Measurements from ENCODE around the gene NUDT4. TPM values are rescaled to one million over a fixed set of nuclear protein-coding genes. Genes with fewer than 3 reads are reported as not detected.

Gene NUDT4
- polyA plus RNA-seq, 1 of the 3 experiments (the other 2 are of a cell fraction) = 19.8 TPM

DNA sequence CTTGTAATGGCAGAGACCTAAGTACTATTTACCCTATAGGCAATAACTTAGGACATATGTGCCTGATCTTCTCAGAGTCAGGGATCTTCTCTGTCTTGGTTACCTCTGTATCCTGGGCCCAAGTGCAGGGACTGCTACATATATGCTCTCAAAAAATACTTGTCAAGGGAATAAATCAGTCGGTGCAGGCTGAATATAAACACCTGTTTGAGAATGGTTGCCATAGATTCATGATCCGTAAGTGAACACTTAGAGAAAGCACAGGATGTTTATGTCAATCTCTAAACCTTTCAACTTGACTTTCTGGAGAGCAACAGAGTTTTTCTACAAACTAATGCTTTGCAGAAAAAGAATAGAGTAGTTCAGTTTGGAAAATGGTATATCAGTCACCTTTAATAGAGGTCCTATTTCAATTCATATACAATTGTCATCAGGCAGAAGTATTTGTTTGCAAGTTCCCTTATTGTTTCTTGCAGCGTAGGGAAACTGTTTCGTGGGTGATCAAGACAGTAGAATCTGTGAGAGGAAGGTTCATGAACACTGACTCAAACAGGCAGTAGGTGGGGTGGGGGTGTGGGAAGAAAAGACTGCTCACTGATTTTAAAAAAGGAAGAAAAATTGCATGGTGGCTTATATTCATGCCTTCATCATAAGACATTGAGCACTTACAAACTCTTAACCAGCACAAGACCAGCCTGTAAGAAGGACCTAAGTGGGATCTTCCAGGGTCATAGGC is 70.0 kb downstream of the NUDT4 start:
- H3K4me3 ChIP-seq (ENCODE audit: low read depth in 2 of 2, low read length in 1 of 2) = no peak overlapping the region
- no peak overlapping the region for H3K4me2 ChIP-seq
- no peaks in the 10 kb centered on the region for H4K20me1 ChIP-seq (ENCODE audit: insufficient read depth)
- H3K9me2 ChIP-seq = no peaks in the 10 kb centered on the region
- no peak for TF ChIP-seq TEAD4 (IDR thresholded peaks at IDR 0.05; ENCODE audit: borderline replicate concordance, insufficient read depth)
- TF ChIP-seq SIN3A (IDR thresholded peaks at IDR 0.05; ENCODE audit: borderline replicate concordance, low read depth, low read length) = no peak
- TF ChIP-seq, protein P1, sequence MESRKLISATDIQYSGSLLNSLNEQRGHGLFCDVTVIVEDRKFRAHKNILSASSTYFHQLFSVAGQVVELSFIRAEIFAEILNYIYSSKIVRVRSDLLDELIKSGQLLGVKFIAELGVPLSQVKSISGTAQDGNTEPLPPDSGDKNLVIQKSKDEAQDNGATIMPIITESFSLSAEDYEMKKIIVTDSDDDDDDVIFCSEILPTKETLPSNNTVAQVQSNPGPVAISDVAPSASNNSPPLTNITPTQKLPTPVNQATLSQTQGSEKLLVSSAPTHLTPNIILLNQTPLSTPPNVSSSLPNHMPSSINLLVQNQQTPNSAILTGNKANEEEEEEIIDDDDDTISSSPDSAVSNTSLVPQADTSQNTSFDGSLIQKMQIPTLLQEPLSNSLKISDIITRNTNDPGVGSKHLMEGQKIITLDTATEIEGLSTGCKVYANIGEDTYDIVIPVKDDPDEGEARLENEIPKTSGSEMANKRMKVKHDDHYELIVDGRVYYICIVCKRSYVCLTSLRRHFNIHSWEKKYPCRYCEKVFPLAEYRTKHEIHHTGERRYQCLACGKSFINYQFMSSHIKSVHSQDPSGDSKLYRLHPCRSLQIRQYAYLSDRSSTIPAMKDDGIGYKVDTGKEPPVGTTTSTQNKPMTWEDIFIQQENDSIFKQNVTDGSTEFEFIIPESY (IDR thresholded peaks at IDR 0.05; ENCODE audit: borderline replicate concordance, low read depth) = no peak
- TF ChIP-seq ELF1 (IDR thresholded peaks at IDR 0.05) = no peak
- no peak for TF ChIP-seq MXI1 (IDR thresholded peaks at IDR 0.05; ENCODE audit: low read depth, low read length)
- H3K79me2 ChIP-seq (ENCODE audit: insufficient read depth) = no peaks in the 10 kb centered on the region
- ChIA-PET POLR2A (no interaction called here), CTCF (interaction anchor here (1.0 kb wide), 1 partner anchor 654 kb away, joined by 3 read pairs; no protein-coding TSS in a partner anchor)
- no peaks in the 10 kb centered on the region for H3K27me3 ChIP-seq (ENCODE audit: insufficient read depth)
- H3K4me1 ChIP-seq (ENCODE audit: control insufficient read depth in 1 of 2, insufficient read depth in 2 of 2, low read depth in 1 of 2, low read length in 1 of 2) = no peaks in the 10 kb centered on the region; a peak in 1 of 4 replicates
- 97% methylated on average over 4 of the region's 4 CpGs for WGBS (ENCODE audit: low lambda C conversion rate)
- no peak for DNase-seq
- no peaks in the 10 kb centered on the region for H3F3A ChIP-seq (replicated peaks; ENCODE audit: insufficient read depth)
- no peaks in the 10 kb centered on the region for H3K36me3 ChIP-seq (replicated peaks in 1 of 2; ENCODE audit: control insufficient read depth in 1 of 2, insufficient read depth in 2 of 2, low read length in 1 of 2)
- H3K9ac ChIP-seq = no peak overlapping the region
- H3K9me3 ChIP-seq = no peaks in the 10 kb centered on the region
- H2AFZ ChIP-seq (ENCODE audit: low read depth) = no peak overlapping the region
- H3K27ac ChIP-seq (ENCODE audit: low read depth in 2 of 2, low read length in 1 of 2) = no peak overlapping the region

DNA sequence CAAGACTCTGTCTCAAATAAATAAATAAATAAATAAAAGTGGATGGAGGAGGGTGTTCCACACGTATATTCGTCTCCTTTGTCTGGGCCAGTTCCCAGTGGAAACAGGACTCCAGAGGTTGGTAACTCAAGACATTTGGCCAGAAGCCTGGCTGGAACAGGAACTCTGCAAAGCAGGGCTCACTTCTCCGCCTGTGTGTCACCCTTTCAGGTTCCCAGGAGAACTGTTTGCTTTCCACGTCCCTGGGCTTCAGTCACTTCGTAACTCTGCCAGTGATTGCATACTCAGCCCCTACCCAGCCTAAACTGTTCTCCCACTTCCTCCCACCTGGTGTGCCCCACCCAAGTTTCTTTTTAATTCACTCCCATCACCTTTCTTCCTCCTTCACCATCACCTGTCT is 71.1 kb downstream of the NUDT4 start:
- ChIA-PET POLR2A (no interaction called here), CTCF (no interaction called here)
- no peaks in the 10 kb centered on the region for H3K27me3 ChIP-seq (ENCODE audit: insufficient read depth)
- no peaks in the 10 kb centered on the region for H3K9me3 ChIP-seq
- H3K79me2 ChIP-seq (ENCODE audit: insufficient read depth) = no peaks in the 10 kb centered on the region
- H4K20me1 ChIP-seq (ENCODE audit: insufficient read depth) = no peaks in the 10 kb centered on the region
- 79% methylated on average over 5 of the region's 5 CpGs for WGBS (ENCODE audit: low lambda C conversion rate)
- no peaks in the 10 kb centered on the region; a peak in 1 of 4 replicates for H3K4me1 ChIP-seq (ENCODE audit: control insufficient read depth in 1 of 2, insufficient read depth in 2 of 2, low read depth in 1 of 2, low read length in 1 of 2)
- no peak overlapping the region for H3K4me2 ChIP-seq
- H3F3A ChIP-seq (replicated peaks; ENCODE audit: insufficient read depth) = no peaks in the 10 kb centered on the region
- DNase-seq = no peak
- no peaks in the 10 kb centered on the region for H3K36me3 ChIP-seq (replicated peaks in 1 of 2; ENCODE audit: control insufficient read depth in 1 of 2, insufficient read depth in 2 of 2, low read length in 1 of 2)
- H3K9ac ChIP-seq = no peak overlapping the region
- H2AFZ ChIP-seq (ENCODE audit: low read depth) = no peak overlapping the region
- no peak overlapping the region for H3K27ac ChIP-seq (ENCODE audit: low read depth in 2 of 2, low read length in 1 of 2)
- H3K9me2 ChIP-seq = no peaks in the 10 kb centered on the region
- no peak overlapping the region for H3K4me3 ChIP-seq (ENCODE audit: low read depth in 2 of 2, low read length in 1 of 2)
- TF ChIP-seq NRF1 (IDR thresholded peaks at IDR 0.05; ENCODE audit: low read depth, low read length) (no peak), GABPA (IDR thresholded peaks at IDR 0.05; ENCODE audit: low read depth) (no peak), FOXJ3 (CRISPR knock-in tag; IDR thresholded peaks at IDR 0.05) (no peak), REST (IDR thresholded peaks at IDR 0.05; ENCODE audit: low read depth, low read length) (no peak), RFX5 (IDR thresholded peaks at IDR 0.05; ENCODE audit: low read length) (no peak), GATA2 (CRISPR knock-in tag; IDR thresholded peaks at IDR 0.05) (no peak), TEAD4 (IDR thresholded peaks at IDR 0.05; ENCODE audit: borderline replicate concordance, insufficient read depth) (no peak), POLR2AphosphoS5 (IDR thresholded peaks at IDR 0.05; ENCODE audit: low read depth, low read length) (no peak), YY1 (IDR thresholded peaks at IDR 0.05; ENCODE audit: low read depth) (no peak), SMC3 (IDR thresholded peaks at IDR 0.05; ENCODE audit: low read depth, low read length) (no peak), EZH2phosphoT487 (IDR thresholded peaks at IDR 0.05; ENCODE audit: borderline replicate concordance, low read depth) (no peak), FOSL2 (IDR thresholded peaks at IDR 0.05; ENCODE audit: borderline replicate concordance, low read depth) (no peak), SIN3A (IDR thresholded peaks at IDR 0.05; ENCODE audit: borderline replicate concordance, low read depth, low read length) (no peak), ELF1 (IDR thresholded peaks at IDR 0.05) (no peak), NFIC (IDR thresholded peaks at IDR 0.05; ENCODE audit: borderline replicate concordance) (no peak)
- TF ChIP-seq, protein P2, sequence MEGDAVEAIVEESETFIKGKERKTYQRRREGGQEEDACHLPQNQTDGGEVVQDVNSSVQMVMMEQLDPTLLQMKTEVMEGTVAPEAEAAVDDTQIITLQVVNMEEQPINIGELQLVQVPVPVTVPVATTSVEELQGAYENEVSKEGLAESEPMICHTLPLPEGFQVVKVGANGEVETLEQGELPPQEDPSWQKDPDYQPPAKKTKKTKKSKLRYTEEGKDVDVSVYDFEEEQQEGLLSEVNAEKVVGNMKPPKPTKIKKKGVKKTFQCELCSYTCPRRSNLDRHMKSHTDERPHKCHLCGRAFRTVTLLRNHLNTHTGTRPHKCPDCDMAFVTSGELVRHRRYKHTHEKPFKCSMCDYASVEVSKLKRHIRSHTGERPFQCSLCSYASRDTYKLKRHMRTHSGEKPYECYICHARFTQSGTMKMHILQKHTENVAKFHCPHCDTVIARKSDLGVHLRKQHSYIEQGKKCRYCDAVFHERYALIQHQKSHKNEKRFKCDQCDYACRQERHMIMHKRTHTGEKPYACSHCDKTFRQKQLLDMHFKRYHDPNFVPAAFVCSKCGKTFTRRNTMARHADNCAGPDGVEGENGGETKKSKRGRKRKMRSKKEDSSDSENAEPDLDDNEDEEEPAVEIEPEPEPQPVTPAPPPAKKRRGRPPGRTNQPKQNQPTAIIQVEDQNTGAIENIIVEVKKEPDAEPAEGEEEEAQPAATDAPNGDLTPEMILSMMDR (IDR thresholded peaks at IDR 0.05) = no peak
- TF ChIP-seq, protein P3, sequence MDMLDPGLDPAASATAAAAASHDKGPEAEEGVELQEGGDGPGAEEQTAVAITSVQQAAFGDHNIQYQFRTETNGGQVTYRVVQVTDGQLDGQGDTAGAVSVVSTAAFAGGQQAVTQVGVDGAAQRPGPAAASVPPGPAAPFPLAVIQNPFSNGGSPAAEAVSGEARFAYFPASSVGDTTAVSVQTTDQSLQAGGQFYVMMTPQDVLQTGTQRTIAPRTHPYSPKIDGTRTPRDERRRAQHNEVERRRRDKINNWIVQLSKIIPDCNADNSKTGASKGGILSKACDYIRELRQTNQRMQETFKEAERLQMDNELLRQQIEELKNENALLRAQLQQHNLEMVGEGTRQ (IDR thresholded peaks at IDR 0.05; ENCODE audit: borderline replicate concordance, low read depth, low read length) = no peak

Measured in SK-N-SH (cell line).